WTC11 (cell line): Measurements from ENCODE around the gene CCDC180.

Source experiments
- AFF4 ChIP-seq: sonication (generic); formaldehyde crosslinking; IDR thresholded peaks from 2 replicates; pipeline ENCODE4 v1.8.1; 2023; ENCODE audit warnings: mild to moderate bottlenecking, missing genetic modification reagents, borderline replicate concordance
- AR ChIP-seq: fragments of 250-450 bp; sonication (Bioruptor Pico); IDR thresholded peaks from 2 replicates; pipeline ENCODE4 v1.9.0; 2021; ENCODE audit warnings: mild to moderate bottlenecking
- ATF2 ChIP-seq: sonication (generic); formaldehyde crosslinking; IDR thresholded peaks from 2 replicates; pipeline ENCODE4 v1.8.1; 2022; ENCODE audit warnings: low read depth, missing genetic modification reagents, borderline replicate concordance
- CBFB ChIP-seq: sonication (generic); formaldehyde crosslinking; IDR thresholded peaks from 2 replicates; pipeline ENCODE4 v1.8.1; 2022; ENCODE audit warnings: mild to moderate bottlenecking, low read depth, missing genetic modification reagents
- CREM ChIP-seq: sonication (generic); formaldehyde crosslinking; IDR thresholded peaks from 2 replicates; pipeline ENCODE4 v1.8.1; 2022; ENCODE audit warnings: mild to moderate bottlenecking, missing genetic modification reagents, moderate library complexity
- CTCF ChIP-seq: fragments of 200-600 bp; IDR thresholded peaks from 2 replicates; pipeline ENCODE4 v1.8.0; 2022; ENCODE audit warnings: antibody characterized with exemption
- E2F1 ChIP-seq: sonication (generic); formaldehyde crosslinking; IDR thresholded peaks from 2 replicates; pipeline ENCODE4 v1.8.0; 2022; ENCODE audit warnings: mild to moderate bottlenecking, missing genetic modification reagents
- NFYB ChIP-seq: sonication (generic); formaldehyde crosslinking; conservative IDR thresholded peaks from 2 replicates; pipeline ENCODE4 v1.8.0; 2022; ENCODE audit warnings: low read depth, missing genetic modification reagents
- SMAD3 ChIP-seq: sonication (generic); formaldehyde crosslinking; IDR thresholded peaks from 2 replicates; pipeline ENCODE4 v1.8.0; 2022; ENCODE audit warnings: missing genetic modification reagents, mild to moderate bottlenecking, borderline replicate concordance
- ZNF396 ChIP-seq: fragments of 250-450 bp; sonication (Bioruptor Pico); IDR thresholded peaks from 2 replicates; pipeline ENCODE4 v1.8.0; 2021; ENCODE audit warnings: mild to moderate bottlenecking, moderate library complexity, borderline replicate concordance
- ZNF416 ChIP-seq: fragments of 250-450 bp; sonication (Bioruptor Pico); IDR thresholded peaks from 2 replicates; pipeline ENCODE4 v1.9.0; 2021; ENCODE audit warnings: mild to moderate bottlenecking, inconsistent platforms

- no peak for TF ChIP-seq CTCF
- TF ChIP-seq CBFB (CRISPR knock-in tag), result no peak
- TF ChIP-seq ZNF396, result no peak
- no peak for TF ChIP-seq E2F1 (CRISPR knock-in tag)
- TF ChIP-seq AFF4 (CRISPR knock-in tag), result no peak
- TF ChIP-seq ATF2 (CRISPR knock-in tag), result no peak
- TF ChIP-seq AR (CRISPR knock-in tag), result no peak
- no peak for TF ChIP-seq NFYB
- no peak for TF ChIP-seq CREM (CRISPR knock-in tag)
- no peak for TF ChIP-seq SMAD3 (CRISPR knock-in tag)
- no peak for TF ChIP-seq ZNF416
These were observed 1.8 kb upstream of the CCDC180 start for GRCh38 chr9:97305501-97306298.
